Gastrocnemius medialis (tissue), 4 donors: Measurements from ENCODE around the gene MAP3K5.

Experiments
- CTCF ChIP-seq, 5 experiments: fragments of 450-650 bp in 3 of 5; fragments of 200-600 bp in 2 of 5; sonication (generic) in 2 of 5; IDR thresholded peaks in 4 of 5; conservative IDR thresholded peaks in 1 of 5; 1 replicate in 4 of 5; 2 replicates in 1 of 5; pipeline ENCODE4 v1.5.1; 2016 to 2019; ENCODE audit warnings: antibody characterized with exemption in 5 of 5, mild to moderate bottlenecking in 3 of 5, moderate library complexity in 3 of 5
- POLR2A ChIP-seq, 2 donors: fragments of 450-650 bp; IDR thresholded peaks; one replicate each; pipeline ENCODE4 v1.6.1; 2017; ENCODE audit warnings: antibody characterized with exemption in 2 of 2, mild to moderate bottlenecking in 2 of 2, moderate library complexity in 2 of 2

GRCh38 chr6:136527831-136528230, 264.4 kb downstream of the MAP3K5 start:
- no peak for TF ChIP-seq POLR2A (IDR thresholded peaks at IDR 0.05)
- no peak for TF ChIP-seq CTCF (IDR thresholded peaks at IDR 0.05 in 4 of 5, conservative IDR thresholded peaks at IDR 0.05 in 1 of 5)
